PFSK-1 (cell line): ENCODE results near the gene TRPM2.

ENCODE experiments used
- POLR2AphosphoS5 ChIP-seq: IDR thresholded peaks from 2 replicates; pipeline ENCODE4 v1.6.1; 2012; ENCODE audit warnings: low read depth, mild to moderate bottlenecking, control low read depth, low read length, moderate library complexity
- REST ChIP-seq, 2 experiments: IDR thresholded peaks; 2 replicates each; pipeline versions ENCODE4 v1.6.1 to v1.8.0; 2011 to 2012; ENCODE audit warnings: low read depth in 2 of 2, low read length in 2 of 2, control low read depth in 1 of 2, inconsistent platforms in 1 of 2, mild to moderate bottlenecking in 1 of 2, moderate library complexity in 1 of 2; ENCODE audit not compliant: insufficient read depth in 1 of 2
- SIN3A ChIP-seq: IDR thresholded peaks from 2 replicates; pipeline ENCODE4 v1.6.1; 2012; ENCODE audit warnings: mild to moderate bottlenecking, low read length, moderate library complexity, borderline replicate concordance; ENCODE audit not compliant: insufficient read depth

- no peak for TF ChIP-seq REST (IDR thresholded peaks at IDR 0.05; ENCODE audit: insufficient read depth in 1 of 2, low read depth in 2 of 2, low read length in 2 of 2)
- TF ChIP-seq POLR2AphosphoS5 = no peak
- no peak for TF ChIP-seq SIN3A
Measured at GRCh38 chr21:44377922-44378645, 24.7 kb downstream of the TRPM2 start.
